Bronchial epithelial cell (primary cell): Measurements from ENCODE around the gene SSPN. TPM values are rescaled to one million over a fixed set of nuclear protein-coding genes. Genes with fewer than 3 reads are reported as not detected.
A peak's percentile ranks its signal among the peaks of the same experiment; 100 is the strongest.

Source experiments
- DNase-seq: peaks from one replicate; pipeline ENCODE4 v3.0.0-alpha.2; 2010; ENCODE audit warnings: low read depth
- FAIRE-seq: peaks from 2 replicates; lab custom pipeline; 2011; peaks lifted over from hg19 to GRCh38; lab: Jason Lieb, UNC
- H3K27me3 ChIP-seq: 2 replicates; pipeline ENCODE4 v1.5.1; 2011; ENCODE audit warnings: low read length; ENCODE audit not compliant: control insufficient read depth, insufficient read depth
- H3K36me3 ChIP-seq: 2 replicates; pipeline ENCODE4 v1.5.1; 2011; ENCODE audit warnings: low read length; ENCODE audit not compliant: control insufficient read depth, insufficient read depth
- H3K4me3 ChIP-seq: 2 replicates; pipeline ENCODE4 v1.5.1; 2011; ENCODE audit warnings: mild to moderate bottlenecking, low read depth, low read length, control low read depth
- total RNA-seq: library from RNA; depleted of rRNA; stranded (reverse); fragments of >200 nt; gene quantifications from 2 replicates; pipeline ENCODE4 v1.2.1, GENCODE V29; 2014
- TF ChIP-seq, protein P1 (sequence below): IDR thresholded peaks from 2 replicates; pipeline ENCODE4 v1.5.1; 2011; ENCODE audit warnings: mild to moderate bottlenecking, moderate library complexity, low read length, control low read depth, inconsistent platforms; ENCODE audit not compliant: insufficient read depth, severe bottlenecking

SSPN gene
- total RNA-seq, 1 donor from 2014 or later: 0.26 TPM

DNA sequence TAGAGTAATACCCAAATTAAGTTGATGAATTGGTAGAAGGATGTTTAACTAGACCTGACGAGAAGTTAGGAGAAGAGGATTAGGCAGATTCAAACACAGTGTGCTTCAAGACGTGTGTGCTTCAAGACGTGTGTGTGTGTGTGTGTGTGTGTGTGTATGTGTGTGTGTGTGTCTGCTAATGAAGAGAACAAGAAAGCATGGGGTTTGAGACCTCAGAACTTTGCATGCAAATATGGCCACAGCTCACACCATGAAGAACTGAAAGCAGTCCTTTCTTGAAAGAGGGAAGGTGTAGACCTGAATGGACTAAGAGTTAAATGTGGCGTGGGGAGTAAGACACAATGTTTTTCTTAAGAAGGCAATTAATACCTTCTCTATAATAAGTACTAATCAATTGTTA lies 32.5 kb upstream of the SSPN start:
- no peaks in the 10 kb centered on the region for H3K36me3 ChIP-seq
- no peak overlapping the region for H3K4me3 ChIP-seq
- TF ChIP-seq, protein P1, sequence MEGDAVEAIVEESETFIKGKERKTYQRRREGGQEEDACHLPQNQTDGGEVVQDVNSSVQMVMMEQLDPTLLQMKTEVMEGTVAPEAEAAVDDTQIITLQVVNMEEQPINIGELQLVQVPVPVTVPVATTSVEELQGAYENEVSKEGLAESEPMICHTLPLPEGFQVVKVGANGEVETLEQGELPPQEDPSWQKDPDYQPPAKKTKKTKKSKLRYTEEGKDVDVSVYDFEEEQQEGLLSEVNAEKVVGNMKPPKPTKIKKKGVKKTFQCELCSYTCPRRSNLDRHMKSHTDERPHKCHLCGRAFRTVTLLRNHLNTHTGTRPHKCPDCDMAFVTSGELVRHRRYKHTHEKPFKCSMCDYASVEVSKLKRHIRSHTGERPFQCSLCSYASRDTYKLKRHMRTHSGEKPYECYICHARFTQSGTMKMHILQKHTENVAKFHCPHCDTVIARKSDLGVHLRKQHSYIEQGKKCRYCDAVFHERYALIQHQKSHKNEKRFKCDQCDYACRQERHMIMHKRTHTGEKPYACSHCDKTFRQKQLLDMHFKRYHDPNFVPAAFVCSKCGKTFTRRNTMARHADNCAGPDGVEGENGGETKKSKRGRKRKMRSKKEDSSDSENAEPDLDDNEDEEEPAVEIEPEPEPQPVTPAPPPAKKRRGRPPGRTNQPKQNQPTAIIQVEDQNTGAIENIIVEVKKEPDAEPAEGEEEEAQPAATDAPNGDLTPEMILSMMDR: no peak
- no peak for DNase-seq
- FAIRE-seq: no peak
- no peaks in the 10 kb centered on the region for H3K27me3 ChIP-seq

DNA sequence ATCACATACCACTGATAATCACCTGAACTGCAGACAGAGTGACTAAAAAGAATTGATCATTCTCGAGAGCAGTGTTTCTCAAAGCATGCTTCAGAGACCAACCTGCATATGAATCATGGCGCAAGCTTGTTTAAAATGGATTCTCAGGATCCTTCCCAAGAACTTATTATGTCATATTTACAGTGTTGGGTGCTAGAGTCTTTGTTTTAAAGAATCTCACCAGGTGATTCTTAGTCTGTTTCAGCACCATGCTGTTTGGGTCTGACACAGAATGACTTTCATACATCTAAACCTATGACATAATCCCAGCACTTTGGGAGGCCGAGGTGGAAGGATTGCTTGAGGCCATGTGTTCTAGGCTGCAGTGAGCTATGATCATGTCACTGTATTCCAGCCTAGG lies 31.3 kb upstream of the SSPN start:
- FAIRE-seq (peak; percentile 58), DNase-seq (peak; percentile 61)
- no peaks in the 10 kb centered on the region for H3K27me3 ChIP-seq
- H3K36me3 ChIP-seq: no peaks in the 10 kb centered on the region
- TF ChIP-seq, protein P1: no peak
- H3K4me3 ChIP-seq: no peak overlapping the region

DNA sequence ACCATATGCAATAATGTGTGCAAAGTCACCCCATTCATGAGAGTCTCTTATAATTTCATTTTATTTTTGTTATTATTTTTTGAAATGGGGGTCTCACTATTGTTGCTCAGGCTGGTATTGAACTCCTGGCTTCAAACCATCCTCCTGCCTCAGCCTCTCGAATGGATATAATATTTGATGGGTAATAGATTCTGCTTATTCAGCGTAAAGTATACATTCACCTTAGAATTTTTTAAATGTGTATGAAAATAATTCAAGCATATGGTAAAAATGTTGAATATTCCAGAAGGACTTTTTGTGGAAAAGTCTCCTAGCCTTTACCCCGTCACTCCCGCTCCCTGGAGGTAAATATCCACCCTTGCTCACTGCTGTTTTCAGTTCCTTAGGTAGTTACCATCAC lies 23.4 kb upstream of the SSPN start:
- no peak for FAIRE-seq

DNA sequence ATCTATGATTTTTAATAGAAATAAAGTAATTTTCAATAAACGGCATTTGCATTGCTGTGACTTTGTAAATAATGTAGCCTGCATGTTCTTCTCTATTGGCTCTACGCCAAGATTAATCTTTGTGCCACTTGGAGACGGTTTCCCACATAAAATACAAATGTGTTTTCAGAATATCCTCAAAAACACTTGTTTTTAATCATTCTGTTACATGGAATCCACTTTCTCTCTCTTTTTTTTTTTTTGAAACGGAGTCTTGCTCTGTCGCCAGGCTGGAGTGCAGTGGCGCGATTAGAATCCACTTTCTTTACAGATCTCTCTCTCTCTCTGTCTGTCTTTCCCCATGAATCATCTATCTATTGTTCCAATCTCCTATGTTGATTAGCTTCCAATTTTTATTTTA lies 22.8 kb upstream of the SSPN start:
- H3K27me3 ChIP-seq: no peaks in the 10 kb centered on the region
- no peaks in the 10 kb centered on the region for H3K36me3 ChIP-seq
- H3K4me3 ChIP-seq: no peak overlapping the region
- TF ChIP-seq, protein P1: no peak
- FAIRE-seq (no peak), DNase-seq (no peak)

More for the DNA sequence above, 23.4 kb upstream of the SSPN start:
- Histone ChIP-seq H3K27me3 (no peaks in the 10 kb centered on the region), H3K4me3 (no peak overlapping the region), H3K36me3 (no peaks in the 10 kb centered on the region)
- TF ChIP-seq, protein P1: no peak
- DNase-seq: no peak

- FAIRE-seq: no peak
- Histone ChIP-seq H3K27me3 (no peaks in the 10 kb centered on the region), H3K36me3 (no peaks in the 10 kb centered on the region), H3K4me3 (no peak overlapping the region)
- DNase-seq: no peak
- TF ChIP-seq, protein P1: no peak
Measured at GRCh38 chr12:26172946-26173552, 22.3 kb upstream of the SSPN start.

- Histone ChIP-seq H3K4me3 (no peak overlapping the region), H3K27me3 (no peaks in the 10 kb centered on the region), H3K36me3 (no peaks in the 10 kb centered on the region)
- DNase-seq: no peak
- FAIRE-seq: no peak
- TF ChIP-seq, protein P1: no peak
Measured at GRCh38 chr12:26176725-26177124, 18.6 kb upstream of the SSPN start.
